WTC11 (cell line): Measurements from ENCODE around the gene GALNT16.

Experiments
- JUN ChIP-seq: sonication (generic); formaldehyde crosslinking; IDR thresholded peaks from 2 replicates; pipeline ENCODE4 v1.8.0; 2023; ENCODE audit warnings: mild to moderate bottlenecking, missing genetic modification reagents
- TF ChIP-seq, protein P1 (sequence below): fragments of 200-600 bp; IDR thresholded peaks from 2 replicates; pipeline ENCODE4 v1.8.0; 2022; ENCODE audit warnings: antibody characterized with exemption

- TF ChIP-seq, protein P1, sequence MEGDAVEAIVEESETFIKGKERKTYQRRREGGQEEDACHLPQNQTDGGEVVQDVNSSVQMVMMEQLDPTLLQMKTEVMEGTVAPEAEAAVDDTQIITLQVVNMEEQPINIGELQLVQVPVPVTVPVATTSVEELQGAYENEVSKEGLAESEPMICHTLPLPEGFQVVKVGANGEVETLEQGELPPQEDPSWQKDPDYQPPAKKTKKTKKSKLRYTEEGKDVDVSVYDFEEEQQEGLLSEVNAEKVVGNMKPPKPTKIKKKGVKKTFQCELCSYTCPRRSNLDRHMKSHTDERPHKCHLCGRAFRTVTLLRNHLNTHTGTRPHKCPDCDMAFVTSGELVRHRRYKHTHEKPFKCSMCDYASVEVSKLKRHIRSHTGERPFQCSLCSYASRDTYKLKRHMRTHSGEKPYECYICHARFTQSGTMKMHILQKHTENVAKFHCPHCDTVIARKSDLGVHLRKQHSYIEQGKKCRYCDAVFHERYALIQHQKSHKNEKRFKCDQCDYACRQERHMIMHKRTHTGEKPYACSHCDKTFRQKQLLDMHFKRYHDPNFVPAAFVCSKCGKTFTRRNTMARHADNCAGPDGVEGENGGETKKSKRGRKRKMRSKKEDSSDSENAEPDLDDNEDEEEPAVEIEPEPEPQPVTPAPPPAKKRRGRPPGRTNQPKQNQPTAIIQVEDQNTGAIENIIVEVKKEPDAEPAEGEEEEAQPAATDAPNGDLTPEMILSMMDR: no peak
- TF ChIP-seq JUN: no peak
Measured at GRCh38 chr14:69355607-69356281, 95.8 kb downstream of the GALNT16 start.
